Measurements from ENCODE around the gene EXOC1L.
"Not testable (repeated sequence)": the region's sequence is repeated elsewhere in the genome, so short reads cannot be mapped to it uniquely, and the experiment has no call there.

EXOC1L gene

GRCh38 chr4:55838356-55838755 lies 18.8 kb downstream of the EXOC1L start:
- no peak for DNase-seq (ENCODE audit: low read depth, low spot score)

- no peak for DNase-seq (ENCODE audit: low read depth, low spot score)
These were observed 19.4 kb downstream of the EXOC1L start for GRCh38 chr4:55838952-55839351.

GRCh38 chr4:55840956-55841355 lies 21.4 kb downstream of the EXOC1L start:
- no peak for DNase-seq (ENCODE audit: low read depth, low spot score)

GRCh38 chr4:55841373-55842239 lies 22.0 kb downstream of the EXOC1L start:
- DNase-seq (ENCODE audit: low read depth, low spot score), result not testable (repeated sequence)

GRCh38 chr4:55842312-55842711 lies 22.7 kb downstream of the EXOC1L start:
- not testable (repeated sequence) for DNase-seq (ENCODE audit: low read depth, low spot score)

- no peak for DNase-seq (ENCODE audit: low read depth, low spot score)
These were observed 30.1 kb downstream of the EXOC1L start for GRCh38 chr4:55849724-55850123.

GRCh38 chr4:55851885-55852284 lies 32.3 kb downstream of the EXOC1L start:
- DNase-seq (ENCODE audit: low read depth, low spot score), result no peak

- DNase-seq (ENCODE audit: low read depth, low spot score), result peak; percentile 96
These were observed 34.0 kb downstream of the EXOC1L start, which contains the start of gene EXOC1 for GRCh38 chr4:55853484-55854046. EXOC1 (plus strand) TSS chr4:55853648; CDS start chr4:55858324, 4,676 bp downstream.

GRCh38 chr4:55854129-55854528 lies 34.5 kb downstream of the EXOC1L start:
- no peak for DNase-seq (ENCODE audit: low read depth, low spot score)

- no peak for DNase-seq (ENCODE audit: low read depth, low spot score)
These were observed 38.0 kb downstream of the EXOC1L start for GRCh38 chr4:55857586-55857985.

- DNase-seq (ENCODE audit: low read depth, low spot score), result no peak
These were observed 40.1 kb downstream of the EXOC1L start for GRCh38 chr4:55859711-55860110.

GRCh38 chr4:55864577-55865223 lies 45.1 kb downstream of the EXOC1L start:
- DNase-seq (ENCODE audit: low read depth, low spot score), result no peak

- no peak for DNase-seq (ENCODE audit: low read depth, low spot score)
These were observed 45.7 kb downstream of the EXOC1L start for GRCh38 chr4:55865228-55865806.

- DNase-seq (ENCODE audit: low read depth, low spot score), result no peak
These were observed 46.8 kb downstream of the EXOC1L start for GRCh38 chr4:55866290-55866907.

GRCh38 chr4:55866973-55867574 lies 47.5 kb downstream of the EXOC1L start:
- DNase-seq (ENCODE audit: low read depth, low spot score), result no peak

- DNase-seq (ENCODE audit: low read depth, low spot score), result no peak
These were observed 49.0 kb downstream of the EXOC1L start for GRCh38 chr4:55868581-55869090.

- no peak for DNase-seq (ENCODE audit: low read depth, low spot score)
These were observed 51.8 kb downstream of the EXOC1L start for GRCh38 chr4:55871299-55871800.

- no peak for DNase-seq (ENCODE audit: low read depth, low spot score)
These were observed 55.2 kb downstream of the EXOC1L start for GRCh38 chr4:55874831-55875230.

GRCh38 chr4:55876387-55876786 lies 56.8 kb downstream of the EXOC1L start:
- DNase-seq (ENCODE audit: low read depth, low spot score), result no peak

GRCh38 chr4:55879224-55879623 lies 59.6 kb downstream of the EXOC1L start:
- DNase-seq (ENCODE audit: low read depth, low spot score), result no peak

Measured in activated naive CD8-positive, alpha-beta T cell treated with anti-CD3 and anti-CD28 coated beads, Interleukin-2, amount 50 U/mL, for 16 hours (primary cell).